ENCODE measurements around the gene HDAC11.

Gene HDAC11

GRCh38 chr3:13526626-13526949 lies 46.5 kb downstream of the HDAC11 start:
- Histone ChIP-seq H3K9me3 (ENCODE audit: control insufficient read depth, insufficient read depth, low read length) (peaks cover 1% of the 10 kb centered on the region; the same call in 1 of the 2 replicates), H3K9ac (ENCODE audit: low read depth, low read length) (no peak overlapping the region), H3K4me1 (ENCODE audit: insufficient read depth, low read length) (peaks cover 12% of the 10 kb centered on the region), H3K36me3 (ENCODE audit: insufficient read depth, low read length) (no peaks in the 10 kb centered on the region)

GRCh38 chr3:13528217-13528867 lies 48.2 kb downstream of the HDAC11 start:
- Histone ChIP-seq H3K4me1 (ENCODE audit: insufficient read depth, low read length) (peaks cover 12% of the 10 kb centered on the region), H3K9ac (ENCODE audit: low read depth, low read length) (no peak overlapping the region), H3K9me3 (ENCODE audit: control insufficient read depth, insufficient read depth, low read length) (no peaks in the 10 kb centered on the region), H3K36me3 (ENCODE audit: insufficient read depth, low read length) (no peaks in the 10 kb centered on the region)

GRCh38 chr3:13529196-13530112 lies 49.3 kb downstream of the HDAC11 start:
- no peaks in the 10 kb centered on the region for H3K9me3 ChIP-seq (ENCODE audit: control insufficient read depth, insufficient read depth, low read length)
- H3K9ac ChIP-seq (ENCODE audit: low read depth, low read length) = no peak overlapping the region
- peaks cover 12% of the 10 kb centered on the region for H3K4me1 ChIP-seq (ENCODE audit: insufficient read depth, low read length)
- no peaks in the 10 kb centered on the region for H3K36me3 ChIP-seq (ENCODE audit: insufficient read depth, low read length)

GRCh38 chr3:13530241-13531009 lies 50.3 kb downstream of the HDAC11 start:
- H3K36me3 ChIP-seq (ENCODE audit: insufficient read depth, low read length) = no peaks in the 10 kb centered on the region
- H3K9me3 ChIP-seq (ENCODE audit: control insufficient read depth, insufficient read depth, low read length) = no peaks in the 10 kb centered on the region
- peaks cover 12% of the 10 kb centered on the region for H3K4me1 ChIP-seq (ENCODE audit: insufficient read depth, low read length)
- no peak overlapping the region for H3K9ac ChIP-seq (ENCODE audit: low read depth, low read length)

GRCh38 chr3:13532085-13532484 lies 52.0 kb downstream of the HDAC11 start:
- Histone ChIP-seq H3K4me1 (ENCODE audit: insufficient read depth, low read length) (peaks cover 6% of the 10 kb centered on the region; the same call in 1 of the 2 replicates), H3K36me3 (ENCODE audit: insufficient read depth, low read length) (no peaks in the 10 kb centered on the region), H3K9ac (ENCODE audit: low read depth, low read length) (no peak overlapping the region), H3K9me3 (ENCODE audit: control insufficient read depth, insufficient read depth, low read length) (no peaks in the 10 kb centered on the region)

GRCh38 chr3:13532631-13533030 lies 52.5 kb downstream of the HDAC11 start:
- Histone ChIP-seq H3K4me1 (ENCODE audit: insufficient read depth, low read length) (peaks cover 7% of the 10 kb centered on the region; the same call in 1 of the 2 replicates), H3K9ac (ENCODE audit: low read depth, low read length) (no peak overlapping the region), H3K36me3 (ENCODE audit: insufficient read depth, low read length) (no peaks in the 10 kb centered on the region), H3K9me3 (ENCODE audit: control insufficient read depth, insufficient read depth, low read length) (no peaks in the 10 kb centered on the region)

GRCh38 chr3:13533885-13534301 lies 53.8 kb downstream of the HDAC11 start:
- Histone ChIP-seq H3K9ac (ENCODE audit: low read depth, low read length) (no peak overlapping the region), H3K9me3 (ENCODE audit: control insufficient read depth, insufficient read depth, low read length) (no peaks in the 10 kb centered on the region), H3K36me3 (ENCODE audit: insufficient read depth, low read length) (no peaks in the 10 kb centered on the region), H3K4me1 (ENCODE audit: insufficient read depth, low read length) (peaks cover 7% of the 10 kb centered on the region; the same call in 1 of the 2 replicates)

GRCh38 chr3:13535526-13535875 lies 55.4 kb downstream of the HDAC11 start:
- H3K9ac ChIP-seq (ENCODE audit: low read depth, low read length) = no peak overlapping the region

GRCh38 chr3:13535905-13536304 lies 55.8 kb downstream of the HDAC11 start:
- no peak overlapping the region for H3K9ac ChIP-seq (ENCODE audit: low read depth, low read length)
- no peaks in the 10 kb centered on the region for H3K9me3 ChIP-seq (ENCODE audit: control insufficient read depth, insufficient read depth, low read length)
- H3K4me1 ChIP-seq (ENCODE audit: insufficient read depth, low read length) = peaks cover 7% of the 10 kb centered on the region; the same call in 1 of the 2 replicates
- no peaks in the 10 kb centered on the region for H3K36me3 ChIP-seq (ENCODE audit: insufficient read depth, low read length)

More at GRCh38 chr3:13535526-13535875, 55.4 kb downstream of the HDAC11 start:
- Histone ChIP-seq H3K36me3 (ENCODE audit: insufficient read depth, low read length) (no peaks in the 10 kb centered on the region), H3K4me1 (ENCODE audit: insufficient read depth, low read length) (peaks cover 7% of the 10 kb centered on the region; the same call in 1 of the 2 replicates), H3K9me3 (ENCODE audit: control insufficient read depth, insufficient read depth, low read length) (no peaks in the 10 kb centered on the region)

- no peaks in the 10 kb centered on the region for H3K9me3 ChIP-seq (ENCODE audit: control insufficient read depth, insufficient read depth, low read length)
- H3K36me3 ChIP-seq (ENCODE audit: insufficient read depth, low read length) = no peaks in the 10 kb centered on the region
- H3K4me1 ChIP-seq (ENCODE audit: insufficient read depth, low read length) = peaks cover 7% of the 10 kb centered on the region; the same call in 1 of the 2 replicates
- H3K9ac ChIP-seq (ENCODE audit: low read depth, low read length) = no peak overlapping the region
Measured at GRCh38 chr3:13536432-13536831, 56.3 kb downstream of the HDAC11 start.

GRCh38 chr3:13536832-13537231 lies 56.7 kb downstream of the HDAC11 start:
- Histone ChIP-seq H3K4me1 (ENCODE audit: insufficient read depth, low read length) (peaks cover 7% of the 10 kb centered on the region; the same call in 1 of the 2 replicates), H3K36me3 (ENCODE audit: insufficient read depth, low read length) (no peaks in the 10 kb centered on the region), H3K9me3 (ENCODE audit: control insufficient read depth, insufficient read depth, low read length) (no peaks in the 10 kb centered on the region), H3K9ac (ENCODE audit: low read depth, low read length) (no peak overlapping the region)

GRCh38 chr3:13537244-13537908 lies 57.3 kb downstream of the HDAC11 start:
- H3K9ac ChIP-seq (ENCODE audit: low read depth, low read length) = no peak overlapping the region
- peaks cover 7% of the 10 kb centered on the region; the same call in 1 of the 2 replicates for H3K4me1 ChIP-seq (ENCODE audit: insufficient read depth, low read length)
- H3K9me3 ChIP-seq (ENCODE audit: control insufficient read depth, insufficient read depth, low read length) = no peaks in the 10 kb centered on the region
- no peaks in the 10 kb centered on the region for H3K36me3 ChIP-seq (ENCODE audit: insufficient read depth, low read length)

- Histone ChIP-seq H3K9ac (ENCODE audit: low read depth, low read length) (no peak overlapping the region), H3K9me3 (ENCODE audit: control insufficient read depth, insufficient read depth, low read length) (no peaks in the 10 kb centered on the region), H3K36me3 (ENCODE audit: insufficient read depth, low read length) (no peaks in the 10 kb centered on the region), H3K4me1 (ENCODE audit: insufficient read depth, low read length) (peaks cover 7% of the 10 kb centered on the region; the same call in 1 of the 2 replicates)
Measured at GRCh38 chr3:13537909-13538296, 57.8 kb downstream of the HDAC11 start.

All from ES-I3 (cell line).